K562 (cell line): ENCODE measurements around the gene ARHGAP23. TPM values are rescaled to one million over a fixed set of nuclear protein-coding genes. Genes with fewer than 3 reads are reported as not detected.

ENCODE experiments used
- CHD7 ChIP-seq: fragments of 200-600 bp; sonication (generic); IDR thresholded peaks from one replicate; pipeline ENCODE4 v1.6.1; 2012; ENCODE audit warnings: mild to moderate bottlenecking, low read depth, low read length, inconsistent platforms
- HMGXB4 ChIP-seq: sonication (generic); formaldehyde crosslinking; IDR thresholded peaks from 2 replicates; pipeline ENCODE4 v1.8.1; 2023; ENCODE audit warnings: mild to moderate bottlenecking, missing genetic modification reagents
- MTF1 ChIP-seq: fragments of 250-450 bp; sonication (Bioruptor Pico); IDR thresholded peaks from 2 replicates; pipeline ENCODE4 v1.9.0; 2021; ENCODE audit warnings: moderate library complexity, mild to moderate bottlenecking, inconsistent platforms, borderline replicate concordance
- SAFB ChIP-seq: fragments of 200-400 bp; formaldehyde crosslinking; IDR thresholded peaks from 2 replicates; pipeline ENCODE4 v1.6.1; 2017; ENCODE audit warnings: low read depth, low read length, borderline replicate concordance
- ZMIZ1 ChIP-seq, 2 experiments: fragments of 150-350 bp in 1 of 2; IDR thresholded peaks; 2 replicates each; pipeline ENCODE4 v1.6.1; 2012 to 2016; ENCODE audit warnings: low read depth in 2 of 2, low read length in 2 of 2, mild to moderate bottlenecking in 1 of 2, moderate library complexity in 1 of 2
- ZNF24 ChIP-seq: fragments of 450-650 bp; IDR thresholded peaks from 2 replicates; pipeline ENCODE4 v1.6.1; 2016
- ZNF354B ChIP-seq: fragments of 250-450 bp; sonication (Bioruptor Pico); IDR thresholded peaks from 2 replicates; pipeline ENCODE4 v1.4.0; 2020
- ZNF717 ChIP-seq: fragments of 250-450 bp; sonication (Bioruptor Pico); IDR thresholded peaks from 2 replicates; pipeline ENCODE4 v1.5.0; 2021
- polyA plus RNA-seq, 8 experiments: library from polyadenylated mRNA; depleted of rRNA in 4 of 8; stranded (reverse) in 5 of 8; unstranded in 3 of 8; fragments of >200 nt; fragmentation: Nextera tagmentation in 2 of 8; fragmentation: Illumina TruSeq in 1 of 8; extraction: Ambion mirVana in 2 of 8; extraction: Trizol in 1 of 8; gene quantifications; 2 replicates each; pipeline versions ENCODE4 v1.2.1 to v1.2.3, GENCODE V29; 2011 to 2014; ENCODE audit warnings: inconsistent platforms in 1 of 8, missing spikeins in 1 of 8
- total RNA-seq, 7 experiments: library from RNA; depleted of rRNA in 6 of 7; stranded (reverse); fragments of >200 nt in 6 of 7; fragmentation: Illumina TruSeq in 2 of 7; extraction: Trizol in 2 of 7; gene quantifications; 2 replicates each; pipeline versions ENCODE4 v1.2.1 to v1.2.3, GENCODE V29; 2011 to 2021; ENCODE audit warnings: low replicate concordance in 1 of 7

Gene ARHGAP23
- total and polyA plus RNA-seq, 9 of the 15 experiments (the other 6 are each of a cell fraction or from before 2014, with no cell fraction given), result 0.01 to 2.7 (median 0.70) TPM

DNA sequence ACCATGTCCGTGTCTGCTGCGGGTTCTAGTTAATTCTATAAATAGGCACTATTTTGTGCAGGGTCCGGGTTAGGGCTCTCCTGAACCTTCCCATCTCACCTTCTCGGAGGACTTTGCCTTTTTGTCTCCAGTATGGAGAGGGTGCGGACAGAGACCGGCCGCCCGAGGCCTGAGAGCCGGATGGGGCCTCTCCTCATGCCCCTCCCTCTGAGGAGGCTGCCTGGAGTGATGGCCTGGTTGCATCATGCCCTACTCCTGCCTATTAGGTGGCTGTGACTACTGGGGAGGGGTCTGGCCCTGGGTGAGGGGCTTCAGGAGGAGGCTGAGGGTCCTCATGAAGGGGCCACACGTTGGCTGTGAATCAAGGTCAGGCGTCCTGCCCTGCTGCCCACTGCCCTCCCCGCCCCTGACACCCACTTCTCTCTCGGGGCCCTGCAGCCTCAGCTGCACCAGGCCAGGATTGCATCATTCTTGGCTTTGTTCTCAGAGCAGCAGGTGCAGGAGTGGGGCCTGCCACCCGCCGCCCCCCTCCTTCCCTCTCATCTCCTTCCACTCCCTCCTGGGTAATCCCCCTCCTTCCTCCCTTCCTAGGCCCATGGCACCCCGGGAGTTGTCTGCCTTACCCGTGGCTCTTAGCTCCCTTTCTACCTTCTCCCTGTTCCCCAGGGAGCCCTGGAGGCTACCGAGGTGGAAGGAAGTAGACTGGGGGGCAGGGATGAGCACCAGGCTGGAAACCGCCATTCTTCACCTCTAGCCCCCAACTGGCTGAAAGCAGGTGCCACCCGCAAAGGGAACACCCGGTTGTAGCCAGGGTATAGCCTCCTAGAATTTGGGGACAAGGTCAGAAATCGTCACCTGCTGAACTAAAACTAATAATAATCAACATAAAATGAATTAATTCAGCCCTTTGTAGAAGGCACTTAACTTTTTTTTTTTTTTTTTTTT lies 12.7 kb upstream of the ARHGAP23 start (continued):
- no peak for TF ChIP-seq ZMIZ1 (IDR thresholded peaks at IDR 0.05; ENCODE audit: low read depth in 2 of 2, low read length in 2 of 2)
- no peak for TF ChIP-seq HMGXB4
- TF ChIP-seq ZNF354B (CRISPR knock-in tag), result no peak
- TF ChIP-seq CHD7, result no peak
- no peak for TF ChIP-seq MTF1 (CRISPR knock-in tag)
- TF ChIP-seq ZNF24, result no peak
- no peak for TF ChIP-seq SAFB
- TF ChIP-seq ZNF717, result no peak
